Measurements from ENCODE around the gene SMIM41.

DNA sequence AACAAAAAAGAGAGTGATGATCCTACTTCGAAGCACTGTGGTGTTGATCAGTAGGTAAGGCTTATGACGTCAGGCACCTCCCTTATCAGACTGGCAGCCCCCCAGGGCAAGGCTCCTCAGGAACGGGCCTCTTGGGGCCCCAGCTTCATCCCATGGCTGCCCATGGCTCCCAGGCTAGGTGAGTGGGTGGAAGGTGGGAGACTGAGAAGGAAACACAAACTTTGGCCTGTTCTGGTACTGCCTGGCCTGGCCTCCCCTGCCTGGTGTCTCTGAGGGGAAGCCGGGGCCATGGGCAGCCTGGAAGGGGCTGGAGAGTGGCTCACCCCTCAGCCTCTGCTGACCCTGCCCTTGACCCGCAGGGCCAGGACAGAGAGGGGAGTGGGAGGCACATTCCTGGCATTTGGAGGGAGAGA, 73.4 kb downstream of the SMIM41 start:
- TF ChIP-seq, protein P1, sequence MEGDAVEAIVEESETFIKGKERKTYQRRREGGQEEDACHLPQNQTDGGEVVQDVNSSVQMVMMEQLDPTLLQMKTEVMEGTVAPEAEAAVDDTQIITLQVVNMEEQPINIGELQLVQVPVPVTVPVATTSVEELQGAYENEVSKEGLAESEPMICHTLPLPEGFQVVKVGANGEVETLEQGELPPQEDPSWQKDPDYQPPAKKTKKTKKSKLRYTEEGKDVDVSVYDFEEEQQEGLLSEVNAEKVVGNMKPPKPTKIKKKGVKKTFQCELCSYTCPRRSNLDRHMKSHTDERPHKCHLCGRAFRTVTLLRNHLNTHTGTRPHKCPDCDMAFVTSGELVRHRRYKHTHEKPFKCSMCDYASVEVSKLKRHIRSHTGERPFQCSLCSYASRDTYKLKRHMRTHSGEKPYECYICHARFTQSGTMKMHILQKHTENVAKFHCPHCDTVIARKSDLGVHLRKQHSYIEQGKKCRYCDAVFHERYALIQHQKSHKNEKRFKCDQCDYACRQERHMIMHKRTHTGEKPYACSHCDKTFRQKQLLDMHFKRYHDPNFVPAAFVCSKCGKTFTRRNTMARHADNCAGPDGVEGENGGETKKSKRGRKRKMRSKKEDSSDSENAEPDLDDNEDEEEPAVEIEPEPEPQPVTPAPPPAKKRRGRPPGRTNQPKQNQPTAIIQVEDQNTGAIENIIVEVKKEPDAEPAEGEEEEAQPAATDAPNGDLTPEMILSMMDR (IDR thresholded peaks at IDR 0.05 in 8 of 11, conservative IDR thresholded peaks at IDR 0.05 in 3 of 11), result no peak
- TF ChIP-seq POLR2A (IDR thresholded peaks at IDR 0.05), result no peak
